ENCODE results near the gene MDM4. TPM values are rescaled to one million over a fixed set of nuclear protein-coding genes. Genes with fewer than 3 reads are reported as not detected.

MDM4 gene
- polyA plus RNA-seq (ENCODE audit: insufficient read length in 3 of 3), result 10 to 100 TPM; 20.6 to 82.2 (median 59.6) TPM
- long read RNA-seq, donor 1, full-length matches to known transcripts, result 2 of 2 reads
- long read RNA-seq, donor 1, partial matches to known transcripts, result 0 of 2 reads
- long read RNA-seq, donor 1, other reads (novel, unspliced or antisense), result 0 of 2 reads
- long read RNA-seq, donor 2, full-length matches to known transcripts, result 2 of 2 reads
- long read RNA-seq, donor 2, partial matches to known transcripts, result 0 of 2 reads
- long read RNA-seq, donor 2, other reads (novel, unspliced or antisense), result 0 of 2 reads
- long read RNA-seq, donor 3, full-length matches to known transcripts, result 2 of 10 reads
- long read RNA-seq, donor 3, partial matches to known transcripts, result 8 of 10 reads
- long read RNA-seq, donor 3, other reads (novel, unspliced or antisense), result 0 of 10 reads
- long read RNA-seq, donor 4, result 0 reads
- long read RNA-seq, donor 5, full-length matches to known transcripts, result 1 of 1 reads
- long read RNA-seq, donor 5, partial matches to known transcripts, result 0 of 1 reads
- long read RNA-seq, donor 5, other reads (novel, unspliced or antisense), result 0 of 1 reads
- long read RNA-seq, donor 6, full-length matches to known transcripts, result 4 of 4 reads
- long read RNA-seq, donor 6, partial matches to known transcripts, result 0 of 4 reads
- long read RNA-seq, donor 6, other reads (novel, unspliced or antisense), result 0 of 4 reads
- long read RNA-seq, donor 7, result 0 reads
- long read RNA-seq, donor 8, partial matches to known transcripts, result 13 of 13 reads
- long read RNA-seq, donor 8, other reads (novel, unspliced or antisense), result 0 of 13 reads
- long read RNA-seq, donor 9, full-length matches to known transcripts, result 1 of 1 reads
- long read RNA-seq, donor 9, partial matches to known transcripts, result 0 of 1 reads
- long read RNA-seq, donor 9, other reads (novel, unspliced or antisense), result 0 of 1 reads
- long read RNA-seq, donor 10, result 0 reads
- long read RNA-seq, donor 11, partial matches to known transcripts, result 0 of 2 reads
- long read RNA-seq, donor 11, other reads (novel, unspliced or antisense), result 0 of 2 reads
- long read RNA-seq, donor 12, full-length matches to known transcripts, result 1 of 39 reads
- long read RNA-seq, donor 12, partial matches to known transcripts, result 38 of 39 reads
- long read RNA-seq, donor 12, other reads (novel, unspliced or antisense), result 0 of 39 reads
- long read RNA-seq, donor 13, result 0 reads
- long read RNA-seq, donor 14, result 0 reads
- long read RNA-seq, donor 15, full-length matches to known transcripts, result 4 of 4 reads
- long read RNA-seq, donor 15, partial matches to known transcripts, result 0 of 4 reads
- long read RNA-seq, donor 15, other reads (novel, unspliced or antisense), result 0 of 4 reads
- long read RNA-seq, donor 16, full-length matches to known transcripts, result 3 of 3 reads
- long read RNA-seq, donor 16, partial matches to known transcripts, result 0 of 3 reads
- long read RNA-seq, donor 16, other reads (novel, unspliced or antisense), result 0 of 3 reads

- DNase-seq, result peak; percentile 97
Observed at GRCh38 chr1:204516180-204516879, at the start of gene MDM4. MDM4 (plus strand) TSS chr1:204516406; CDS start chr1:204525519, 9,113 bp downstream.

- no peak for DNase-seq
Observed at GRCh38 chr1:204466416-204467405, 49.5 kb upstream of the MDM4 start.

- DNase-seq, result no peak
Observed at GRCh38 chr1:204468206-204468605, 48.0 kb upstream of the MDM4 start.

- no peak for DNase-seq
Observed at GRCh38 chr1:204468766-204469302, 47.4 kb upstream of the MDM4 start.

- DNase-seq, result no peak
Observed at GRCh38 chr1:204469304-204469703, 46.9 kb upstream of the MDM4 start.

- DNase-seq, result no peak
Observed at GRCh38 chr1:204471687-204472086, 44.5 kb upstream of the MDM4 start.

- DNase-seq, result no peak
Observed at GRCh38 chr1:204472660-204473059, 43.5 kb upstream of the MDM4 start.

- no peak for DNase-seq
Observed at GRCh38 chr1:204473400-204473965, 42.7 kb upstream of the MDM4 start.

- no peak for DNase-seq
Observed at GRCh38 chr1:204475656-204476432, 40.4 kb upstream of the MDM4 start.

- DNase-seq, result no peak
Observed at GRCh38 chr1:204476563-204476962, 39.6 kb upstream of the MDM4 start.

GRCh38 chr1:204477036-204477740, 39.0 kb upstream of the MDM4 start:
- DNase-seq, result no peak

GRCh38 chr1:204478172-204478899, 37.9 kb upstream of the MDM4 start:
- no peak for DNase-seq

- DNase-seq, result no peak
Observed at GRCh38 chr1:204478921-204479320, 37.3 kb upstream of the MDM4 start.

- no peak for DNase-seq
Observed at GRCh38 chr1:204479387-204480136, 36.6 kb upstream of the MDM4 start.

GRCh38 chr1:204480515-204480914, 35.7 kb upstream of the MDM4 start:
- DNase-seq, result peak; percentile 74

GRCh38 chr1:204483791-204484190, 32.4 kb upstream of the MDM4 start:
- DNase-seq, result no peak
